ENCODE results near the gene AFF3.

Gene AFF3

GRCh38 chr2:100036793-100037192 is 105.6 kb downstream of the AFF3 start:
- TF ChIP-seq CTCF (IDR thresholded peaks at IDR 0.05; ENCODE audit: low read depth, low read length) = no peak

GRCh38 chr2:100036026-100036425 is 106.4 kb downstream of the AFF3 start:
- no peak for DNase-seq (ENCODE audit: extremely low read depth, low read depth)
- no peak for TF ChIP-seq CTCF (IDR thresholded peaks at IDR 0.05; ENCODE audit: low read depth, low read length)

More at GRCh38 chr2:100036793-100037192, 105.6 kb downstream of the AFF3 start:
- no peak for DNase-seq (ENCODE audit: extremely low read depth, low read depth)

- no peak for DNase-seq (ENCODE audit: extremely low read depth, low read depth)
Observed at GRCh38 chr2:100034431-100034830, 108.0 kb downstream of the AFF3 start.

GRCh38 chr2:100033976-100034375 is 108.4 kb downstream of the AFF3 start:
- TF ChIP-seq CTCF (IDR thresholded peaks at IDR 0.05; ENCODE audit: low read depth, low read length) = no peak
- DNase-seq (ENCODE audit: extremely low read depth, low read depth) = no peak

More at GRCh38 chr2:100034431-100034830, 108.0 kb downstream of the AFF3 start:
- no peak for TF ChIP-seq CTCF (IDR thresholded peaks at IDR 0.05; ENCODE audit: low read depth, low read length)

GRCh38 chr2:100031604-100032003 is 110.8 kb downstream of the AFF3 start:
- DNase-seq (ENCODE audit: extremely low read depth, low read depth) = no peak
- TF ChIP-seq CTCF (IDR thresholded peaks at IDR 0.05; ENCODE audit: low read depth, low read length) = no peak

- no peak for TF ChIP-seq CTCF (IDR thresholded peaks at IDR 0.05; ENCODE audit: low read depth, low read length)
- DNase-seq (ENCODE audit: extremely low read depth, low read depth) = no peak
Observed at GRCh38 chr2:100029460-100029859, 112.9 kb downstream of the AFF3 start.

- no peak for TF ChIP-seq CTCF (IDR thresholded peaks at IDR 0.05; ENCODE audit: low read depth, low read length)
- DNase-seq (ENCODE audit: extremely low read depth, low read depth) = no peak
Observed at GRCh38 chr2:100021791-100022340, 120.5 kb downstream of the AFF3 start.

Data from AG09319 (cell line).